GM18951 (cell line): ENCODE results near the gene C18orf63.
A peak's percentile ranks its signal among the peaks of the same experiment; 100 is the strongest.
"Not testable (repeated sequence)": the region's sequence is repeated elsewhere in the genome, so short reads cannot be mapped to it uniquely, and the experiment has no call there.

Experiments
- POLR2A ChIP-seq: IDR thresholded peaks from 4 replicates; pipeline ENCODE4 v1.6.1; 2011; ENCODE audit warnings: mild to moderate bottlenecking; ENCODE audit not compliant: insufficient read length, insufficient read depth; ENCODE audit errors: extremely low read depth
- in situ Hi-C: fragments of 300-500 bp; cut with MboI; formaldehyde crosslinking; loops from one replicate; pipeline ENCODE4 v1.12.0; 2022; ENCODE audit warnings: low sequenced_read_pairs, mixed read lengths, inconsistent platforms; ENCODE audit not compliant: unreplicated experiment

The C18orf63 gene

DNA sequence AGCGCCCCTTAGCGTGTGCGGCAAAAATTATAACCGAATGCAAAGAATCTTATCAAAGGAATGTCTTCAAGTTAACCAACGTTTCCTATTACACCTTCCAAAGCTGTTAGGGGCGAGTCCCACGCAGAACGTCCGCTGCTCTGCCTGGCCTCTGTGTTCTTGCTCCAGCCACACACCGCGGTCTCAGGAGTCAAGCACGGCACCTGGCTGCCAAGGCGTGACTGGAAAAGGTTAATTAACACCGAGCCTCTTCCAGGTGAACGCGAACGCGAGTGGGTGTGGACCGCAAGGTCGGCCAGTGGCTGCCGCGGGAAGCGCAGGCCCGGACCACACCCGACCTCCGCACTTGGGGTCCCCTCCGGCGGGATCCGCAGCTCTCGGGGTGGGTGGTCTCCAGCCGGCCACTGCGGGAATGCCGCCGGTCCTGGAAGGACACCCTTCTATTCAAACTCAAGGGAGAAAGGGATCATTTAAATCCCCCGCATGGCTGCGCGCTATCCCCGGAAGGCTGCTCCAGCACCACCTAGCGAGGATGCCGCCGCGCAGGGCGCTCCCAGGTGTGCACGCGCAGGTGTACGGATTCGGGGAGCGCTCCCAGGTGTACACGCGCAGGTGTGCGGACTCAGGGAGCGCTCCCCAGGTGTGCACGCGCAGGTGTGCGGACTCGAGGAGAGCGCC, 24.7 kb upstream of the C18orf63 start:
- in situ Hi-C loops: no loop called here
- TF ChIP-seq POLR2A: no peak

DNA sequence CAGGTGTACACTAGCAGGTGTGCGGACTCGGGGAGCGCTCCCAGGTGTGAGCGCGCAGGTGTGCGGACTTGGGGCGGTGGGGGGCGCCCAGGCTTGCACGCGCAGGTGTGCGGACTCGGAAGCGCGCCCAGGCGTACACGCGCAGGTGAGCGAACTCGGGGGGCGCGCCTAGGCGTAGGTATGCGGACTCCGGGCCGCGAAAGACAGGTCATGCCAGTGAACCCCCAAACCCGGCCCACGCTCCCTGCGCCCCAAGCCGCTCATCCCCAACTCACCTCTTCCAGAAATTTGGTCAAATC, 24.2 kb upstream of the C18orf63 start:
- TF ChIP-seq POLR2A: no peak

DNA sequence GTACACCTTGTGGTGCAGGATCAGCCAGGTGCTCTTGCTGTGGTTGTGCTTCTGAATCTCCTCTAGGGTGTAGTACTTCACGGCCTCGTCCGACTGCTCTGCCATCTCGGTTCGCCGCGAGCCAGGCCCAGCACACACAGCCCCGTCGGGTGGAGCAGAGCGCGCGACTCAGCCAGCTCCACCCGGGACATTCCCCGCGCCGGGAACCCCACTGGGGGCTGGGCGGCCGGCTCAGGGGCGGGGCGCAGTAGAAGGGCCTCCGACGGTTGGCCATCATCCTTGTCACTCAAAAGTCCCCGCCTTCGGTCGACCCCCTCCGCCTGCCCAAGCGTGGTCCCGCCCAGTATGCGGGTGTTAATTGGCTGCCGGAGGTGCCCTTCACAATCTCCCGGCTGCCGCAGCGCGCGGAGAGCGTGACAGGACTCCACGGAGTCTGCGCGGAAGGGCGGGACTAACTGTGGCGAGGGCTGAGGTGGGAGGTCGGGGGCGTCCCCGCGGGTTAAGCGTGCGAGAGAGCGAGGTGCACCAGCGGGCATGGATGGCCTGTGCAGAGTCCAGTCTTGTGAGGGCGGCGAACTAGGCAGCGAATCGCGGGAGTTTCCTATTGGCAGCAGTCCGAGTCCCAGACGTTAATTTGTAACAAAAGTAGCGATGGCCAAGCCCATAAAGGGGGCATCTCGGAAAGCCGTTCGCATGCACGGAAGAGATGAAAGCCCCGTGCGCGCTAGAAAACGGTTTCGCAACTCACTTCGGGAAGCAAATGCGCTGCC, 23.7 kb upstream of the C18orf63 start, which contains the start of gene CYB5A:
Gene CYB5A, minus strand, starts transcription at position 193 of the 770 bp plus-strand sequence. Its CDS starts 88 bp downstream, at position 105.
- in situ Hi-C loops: no loop called here
- TF ChIP-seq POLR2A: peak; percentile 72

More for the DNA sequence above, 24.2 kb upstream of the C18orf63 start:
- in situ Hi-C loops: no loop called here

DNA sequence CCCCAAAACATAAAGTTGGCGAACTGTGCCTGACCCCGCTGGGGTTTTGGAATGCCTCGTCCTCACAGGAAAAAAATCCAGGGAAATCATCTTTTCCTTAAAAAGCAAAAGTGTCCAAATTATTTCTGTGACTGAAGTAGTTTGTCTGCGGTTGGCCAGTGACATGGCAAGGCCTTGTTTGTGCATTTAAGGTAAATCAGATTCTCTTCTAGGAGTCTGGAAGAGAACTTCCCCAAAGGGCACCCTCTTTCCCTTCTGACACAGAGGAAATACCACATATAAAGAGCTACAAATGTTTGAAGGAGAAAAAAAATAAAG, 23.1 kb upstream of the C18orf63 start:
- in situ Hi-C loops: no loop called here
- TF ChIP-seq POLR2A: no peak

DNA sequence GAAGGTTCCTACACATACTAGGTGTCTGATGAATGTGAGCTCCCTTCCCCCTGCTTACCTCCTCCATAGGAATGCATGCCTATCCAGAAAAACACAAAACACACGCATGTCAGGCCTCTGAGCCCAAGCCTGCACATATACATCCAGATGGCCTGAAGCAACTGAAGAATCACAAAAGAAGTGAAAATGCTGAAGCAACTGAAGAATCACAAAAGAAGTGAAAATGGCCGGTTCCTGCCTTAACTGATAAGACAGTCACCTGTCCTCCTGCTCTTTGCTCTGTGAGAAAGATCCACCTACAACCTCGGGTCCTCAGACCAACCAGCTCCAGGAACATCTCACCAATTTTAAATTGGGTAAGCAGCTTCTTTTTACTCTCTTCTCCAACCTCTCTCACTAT, 22.7 kb upstream of the C18orf63 start:
- in situ Hi-C loops: not testable (repeated sequence)

DNA sequence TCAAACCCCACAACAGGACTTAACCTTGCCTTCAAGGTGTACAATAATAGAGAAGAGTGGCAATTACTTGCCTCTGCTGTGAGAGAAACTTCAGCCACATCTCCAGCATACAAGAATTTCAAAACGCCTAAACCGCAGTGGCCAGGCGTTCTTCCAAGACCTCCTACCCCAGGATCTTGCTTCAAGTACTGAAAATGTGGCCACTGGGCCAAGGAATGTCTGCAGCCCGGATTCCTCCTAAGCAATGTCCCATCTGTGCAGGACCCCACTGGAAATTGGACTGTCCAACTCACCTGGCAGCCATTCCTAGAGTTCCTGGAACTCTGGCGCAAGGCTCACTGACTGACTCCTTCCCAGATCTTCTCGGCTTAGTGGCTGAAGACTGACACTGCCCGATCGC, 21.1 kb upstream of the C18orf63 start:
- in situ Hi-C loops: no loop called here
- TF ChIP-seq POLR2A: no peak

DNA sequence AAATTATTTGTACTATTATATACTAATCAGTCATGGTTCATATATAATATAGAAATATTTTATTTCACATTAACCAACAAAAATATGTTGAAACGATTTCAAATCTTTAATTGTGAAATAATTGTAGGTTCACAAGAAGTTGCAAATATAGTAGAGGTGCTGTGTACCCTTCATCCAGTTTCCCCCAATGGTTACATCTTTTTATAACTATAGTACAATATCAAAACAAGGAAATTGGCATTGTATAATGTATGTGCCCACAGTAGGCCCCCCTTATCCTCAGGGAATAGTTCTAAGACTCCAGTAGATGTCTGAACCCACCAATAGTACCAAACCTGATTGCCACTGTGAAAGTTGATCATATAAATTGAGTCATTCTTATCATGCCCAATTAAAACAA, 16.5 kb upstream of the C18orf63 start:
- no peak for TF ChIP-seq POLR2A
- in situ Hi-C loops: no loop called here

DNA sequence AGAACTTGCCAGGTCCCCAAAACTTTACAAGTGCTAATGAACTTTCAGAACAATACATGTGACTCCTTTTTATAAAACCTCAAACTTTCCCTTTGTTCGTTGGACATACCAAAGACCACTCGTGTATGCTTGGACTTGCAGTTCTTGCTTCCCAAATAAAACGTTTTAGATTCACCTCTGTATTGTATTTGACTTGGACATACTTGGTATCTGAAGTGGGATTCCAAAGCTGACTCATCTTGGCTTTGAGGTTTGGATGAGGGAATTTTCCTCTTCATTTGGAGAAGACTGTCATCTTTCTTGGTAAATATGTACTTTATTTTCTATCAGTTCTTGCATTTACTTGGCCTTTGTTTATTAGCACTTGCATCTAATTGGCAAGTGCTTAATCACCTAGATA, 15.9 kb upstream of the C18orf63 start:
- in situ Hi-C loops: no loop called here

DNA sequence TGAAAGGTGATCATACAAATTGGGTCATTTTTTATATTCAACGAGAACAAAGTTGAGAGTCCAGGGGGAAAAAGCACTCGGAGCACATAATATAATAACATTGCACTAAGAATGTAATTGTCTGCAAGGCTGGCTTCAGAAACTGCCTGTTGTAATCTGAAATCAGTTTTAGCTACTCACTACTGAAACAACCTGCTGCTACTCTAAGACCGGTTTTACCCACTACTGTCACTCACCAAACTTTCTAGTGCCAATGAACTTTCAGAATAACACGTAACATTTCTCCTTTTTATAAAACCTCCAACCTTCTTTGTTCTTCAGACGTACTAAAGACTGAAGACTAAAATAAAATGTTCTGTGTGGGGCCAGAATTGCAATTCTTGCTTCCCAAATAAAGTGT, 12.3 kb upstream of the C18orf63 start:
- in situ Hi-C loops: no loop called here
- no peak for TF ChIP-seq POLR2A

More for the DNA sequence above, 15.9 kb upstream of the C18orf63 start:
- TF ChIP-seq POLR2A: no peak

DNA sequence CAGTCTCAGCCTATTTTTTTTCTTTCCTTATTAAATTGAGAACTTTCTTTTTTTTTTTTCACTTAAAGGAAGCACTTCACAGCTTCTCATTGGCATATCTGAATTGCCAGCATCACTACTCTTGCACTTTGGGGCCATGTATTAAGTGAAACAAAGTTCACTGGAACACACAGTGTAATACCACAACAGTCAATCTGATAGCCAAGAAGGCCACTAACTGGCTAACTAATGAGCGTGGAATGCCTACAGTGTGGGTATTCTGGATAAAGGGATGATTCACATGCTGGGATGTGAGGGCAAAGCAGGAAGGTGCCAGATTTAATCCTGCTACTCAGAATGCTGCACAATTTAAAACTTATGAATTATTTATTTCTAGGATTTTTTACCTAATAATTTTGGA, 11.7 kb upstream of the C18orf63 start:
- in situ Hi-C loops: no loop called here
- TF ChIP-seq POLR2A: no peak

DNA sequence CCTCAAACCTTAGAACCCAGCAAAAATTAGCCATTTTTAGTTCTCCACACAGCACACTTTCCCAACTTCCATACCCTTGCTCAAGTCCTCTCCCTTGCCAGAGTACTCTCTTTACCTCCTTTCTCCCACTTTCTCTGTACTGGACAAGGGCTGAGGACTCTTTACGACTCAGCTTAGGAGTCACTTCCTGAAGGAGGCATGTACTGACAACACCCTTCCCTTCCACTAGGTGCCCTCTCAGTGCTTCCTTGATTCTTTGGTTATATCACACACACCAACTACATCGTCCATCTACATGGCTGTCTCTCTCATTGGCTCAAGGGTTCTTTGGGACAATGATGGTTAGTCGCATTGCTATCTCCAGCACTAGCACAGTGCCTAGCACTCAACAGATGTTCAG, 5.2 kb upstream of the C18orf63 start:
- in situ Hi-C loops: no loop called here
- TF ChIP-seq POLR2A: no peak

DNA sequence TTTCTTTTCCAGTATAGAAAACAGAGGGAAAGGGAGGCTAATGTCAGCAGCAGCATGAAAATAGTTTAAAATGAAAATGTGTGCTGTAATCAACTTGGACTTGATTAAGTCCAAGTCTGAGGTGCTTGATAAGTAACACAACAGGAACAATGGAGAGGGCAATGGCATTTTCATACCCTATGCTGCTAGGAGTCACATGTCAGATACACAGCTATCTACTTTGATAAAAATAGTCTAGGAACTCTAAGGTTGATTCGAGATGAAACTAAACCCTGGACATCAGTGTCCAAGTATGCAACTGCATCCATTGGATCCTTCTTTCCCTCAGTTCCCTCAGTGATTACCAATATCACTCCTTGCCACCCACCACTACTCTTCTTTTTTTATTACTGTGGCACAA, 4.6 kb upstream of the C18orf63 start:
- in situ Hi-C loops: no loop called here
- TF ChIP-seq POLR2A: no peak

DNA sequence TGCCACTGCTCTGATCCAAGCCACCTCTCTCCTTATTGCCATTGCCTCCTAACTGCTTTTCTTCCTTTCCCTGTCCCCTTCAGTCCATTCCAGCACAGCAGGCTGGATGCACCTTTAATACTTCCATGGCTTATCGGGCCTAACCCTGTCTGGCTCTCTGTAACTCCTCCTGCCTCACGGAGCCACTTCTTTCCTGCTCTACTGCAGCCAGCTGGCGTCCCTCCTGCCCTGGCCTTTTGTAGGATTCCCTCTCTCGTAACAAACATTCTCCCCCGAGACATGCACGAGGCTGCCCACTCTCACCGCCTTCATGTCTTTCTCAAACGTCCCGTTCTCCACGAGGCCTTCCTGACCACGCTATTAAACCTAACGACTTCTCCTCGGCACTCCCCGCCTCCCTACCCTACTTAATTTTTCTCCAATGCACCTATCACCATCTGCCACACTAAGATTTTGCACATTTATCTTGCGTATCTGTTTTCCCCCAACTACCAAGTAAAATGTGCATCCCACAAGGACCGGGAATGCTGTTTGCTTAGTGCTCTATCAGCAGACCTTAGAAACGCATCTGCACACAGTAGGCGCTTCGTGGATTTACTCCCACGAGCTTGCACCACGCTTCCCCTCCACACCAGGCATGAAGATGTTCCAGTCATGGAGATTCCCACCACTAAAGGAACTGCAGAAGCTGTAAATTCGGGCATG, 728 bp upstream of the C18orf63 start:
- in situ Hi-C loops: no loop called here
- no peak for TF ChIP-seq POLR2A

DNA sequence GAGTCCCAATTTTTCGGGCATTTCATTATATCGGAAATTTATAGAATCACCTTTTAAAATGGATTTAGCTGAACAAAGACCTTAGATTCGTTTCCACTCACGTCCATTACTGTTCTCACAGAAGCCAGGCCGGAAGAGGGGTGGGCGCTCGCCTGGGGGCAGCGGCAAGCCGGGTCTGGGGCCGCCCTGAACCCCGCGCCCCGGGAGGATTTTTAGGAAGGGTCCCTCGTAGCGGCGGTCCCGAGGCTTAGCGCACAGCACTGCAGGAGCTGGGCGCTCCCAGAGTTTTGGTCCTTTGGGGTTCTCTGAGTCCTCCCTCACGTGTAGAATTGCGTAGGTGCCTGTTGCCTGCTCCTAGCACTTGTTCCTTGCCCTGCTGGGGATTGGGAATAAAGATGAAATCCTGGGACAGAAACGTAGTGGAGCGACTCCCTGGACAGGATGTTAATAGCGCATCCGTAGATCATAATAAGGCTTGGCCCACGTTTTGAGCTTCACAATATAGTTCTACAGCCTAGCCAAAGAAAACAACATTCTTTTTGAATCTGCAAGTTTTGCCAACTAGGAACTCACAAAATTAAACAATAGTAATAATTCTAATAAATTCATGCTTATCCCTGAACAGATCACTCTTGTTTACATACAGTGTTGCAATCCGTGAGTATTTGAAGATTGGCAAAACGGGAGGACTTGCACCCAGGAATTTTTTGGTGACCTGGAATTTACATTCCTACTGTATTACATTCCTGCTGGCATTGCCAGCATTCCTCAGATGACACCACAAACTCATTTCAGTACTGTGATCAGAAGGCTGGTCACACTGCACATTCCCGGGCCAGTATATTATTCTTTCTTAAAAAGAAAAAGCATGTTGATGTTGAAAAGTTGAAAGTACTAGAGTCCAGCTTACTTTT, 875 bp downstream of the C18orf63 start:
- no peak for TF ChIP-seq POLR2A
- in situ Hi-C loops: no loop called here
